ENCODE data around the gene ANTXR1. TPM values are rescaled to one million over a fixed set of nuclear protein-coding genes. Genes with fewer than 3 reads are reported as not detected.

Gene ANTXR1
- total RNA-seq, 1 experiment from 2014 or later: 33.1 TPM

DNA sequence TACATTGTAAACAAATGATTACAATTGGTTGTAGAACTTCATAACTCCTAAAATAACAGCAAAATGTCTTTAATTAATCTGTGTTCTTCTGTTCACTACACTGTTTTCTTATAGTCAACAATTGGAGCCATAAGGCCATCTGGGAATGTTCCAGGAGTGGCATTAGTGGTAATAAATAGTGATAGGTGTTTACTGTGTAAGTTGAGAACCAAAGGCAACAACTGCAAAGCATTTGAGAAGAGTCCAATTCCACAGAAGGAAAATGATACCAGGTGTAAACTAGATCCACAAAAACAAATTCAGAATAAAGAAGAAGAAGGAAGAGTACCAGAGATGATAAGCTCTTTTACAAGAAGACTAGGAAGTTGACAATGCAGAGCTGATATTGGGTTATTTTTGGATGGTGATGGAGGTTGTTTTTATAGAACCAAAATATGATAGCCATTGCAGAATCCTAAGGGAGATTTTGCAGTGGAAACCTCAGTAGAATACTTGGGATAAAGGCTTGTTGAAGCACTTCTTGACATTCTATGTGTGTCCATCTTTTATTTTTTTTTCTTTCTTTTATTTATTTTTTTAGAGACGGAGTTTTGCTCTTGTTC is 52.9 kb downstream of the ANTXR1 start:
- TF ChIP-seq, protein P1, sequence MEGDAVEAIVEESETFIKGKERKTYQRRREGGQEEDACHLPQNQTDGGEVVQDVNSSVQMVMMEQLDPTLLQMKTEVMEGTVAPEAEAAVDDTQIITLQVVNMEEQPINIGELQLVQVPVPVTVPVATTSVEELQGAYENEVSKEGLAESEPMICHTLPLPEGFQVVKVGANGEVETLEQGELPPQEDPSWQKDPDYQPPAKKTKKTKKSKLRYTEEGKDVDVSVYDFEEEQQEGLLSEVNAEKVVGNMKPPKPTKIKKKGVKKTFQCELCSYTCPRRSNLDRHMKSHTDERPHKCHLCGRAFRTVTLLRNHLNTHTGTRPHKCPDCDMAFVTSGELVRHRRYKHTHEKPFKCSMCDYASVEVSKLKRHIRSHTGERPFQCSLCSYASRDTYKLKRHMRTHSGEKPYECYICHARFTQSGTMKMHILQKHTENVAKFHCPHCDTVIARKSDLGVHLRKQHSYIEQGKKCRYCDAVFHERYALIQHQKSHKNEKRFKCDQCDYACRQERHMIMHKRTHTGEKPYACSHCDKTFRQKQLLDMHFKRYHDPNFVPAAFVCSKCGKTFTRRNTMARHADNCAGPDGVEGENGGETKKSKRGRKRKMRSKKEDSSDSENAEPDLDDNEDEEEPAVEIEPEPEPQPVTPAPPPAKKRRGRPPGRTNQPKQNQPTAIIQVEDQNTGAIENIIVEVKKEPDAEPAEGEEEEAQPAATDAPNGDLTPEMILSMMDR (IDR thresholded peaks at IDR 0.05; ENCODE audit: unreplicated experiment): no peak
- Mint-ChIP-seq H3K4me1 (ENCODE audit: insufficient read depth, unreplicated experiment) (peaks cover 24% of the 10 kb centered on the region), H3K27me3 (ENCODE audit: insufficient read depth, unreplicated experiment) (no peaks in the 10 kb centered on the region), H3K27ac (ENCODE audit: low read depth, unreplicated experiment) (no peak overlapping the region), H3K36me3 (ENCODE audit: insufficient read depth, unreplicated experiment) (no peaks in the 10 kb centered on the region), H3K4me3 (ENCODE audit: unreplicated experiment) (no peak overlapping the region), H3K9me3 (ENCODE audit: unreplicated experiment) (peaks cover 4% of the 10 kb centered on the region)
- CTCF ChIA-PET: interaction anchor here (0.7 kb wide), 1 partner anchor 141 kb away, joined by 3 read pairs; no protein-coding TSS in a partner anchor
- POLR2A ChIA-PET: interaction anchor here (0.6 kb wide), 1 partner anchor 70 kb away, joined by 3 read pairs; no protein-coding TSS in a partner anchor
- intact Hi-C loops (cut with micrococcal nuclease): no loop called here
- BruUV-seq (replicated peaks): no TSS peak
- DNase-seq (ENCODE audit: unreplicated experiment): no peak

DNA sequence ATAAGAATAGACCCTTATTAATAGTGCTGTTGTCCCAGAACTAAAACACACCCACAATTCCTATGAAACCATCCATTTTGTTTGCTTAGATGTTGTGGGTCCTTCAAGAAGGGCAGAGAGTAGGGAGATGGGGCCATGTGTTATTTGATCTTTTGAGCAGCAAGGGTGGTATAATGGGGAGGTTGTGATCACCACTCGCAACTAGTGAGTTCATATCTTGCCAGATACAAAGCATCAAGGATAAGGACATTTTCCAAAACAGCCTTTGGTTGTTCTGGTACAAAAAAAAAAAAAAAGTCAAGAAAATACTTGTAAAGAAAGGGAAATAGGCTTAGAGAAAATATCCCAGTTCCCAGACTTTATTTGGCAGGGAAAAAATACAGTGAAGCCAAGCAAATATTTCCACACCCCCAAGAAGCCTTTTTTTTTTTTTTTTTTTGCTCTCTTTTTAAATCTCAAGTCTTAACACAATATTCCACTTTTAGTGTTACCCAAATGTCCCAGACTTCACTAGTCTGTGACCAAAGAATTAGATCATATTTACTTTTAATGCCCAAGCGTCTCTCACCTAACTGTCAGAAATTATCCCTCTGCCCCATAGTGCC is 54.1 kb downstream of the ANTXR1 start:
- no peak overlapping the region for H3K4me3 Mint-ChIP-seq (ENCODE audit: unreplicated experiment)
- BruUV-seq (replicated peaks): no TSS peak
- ChIA-PET CTCF (no interaction called here), POLR2A (no interaction called here)
- no peak overlapping the region for H3K27ac Mint-ChIP-seq (ENCODE audit: low read depth, unreplicated experiment)
- peaks cover 4% of the 10 kb centered on the region for H3K9me3 Mint-ChIP-seq (ENCODE audit: unreplicated experiment)
- TF ChIP-seq, protein P1 (IDR thresholded peaks at IDR 0.05; ENCODE audit: unreplicated experiment): no peak
- no peaks in the 10 kb centered on the region for H3K27me3 Mint-ChIP-seq (ENCODE audit: insufficient read depth, unreplicated experiment)
- peaks cover 15% of the 10 kb centered on the region for H3K4me1 Mint-ChIP-seq (ENCODE audit: insufficient read depth, unreplicated experiment)
- DNase-seq (ENCODE audit: unreplicated experiment): no peak
- intact Hi-C loops (cut with micrococcal nuclease): no loop called here
- no peaks in the 10 kb centered on the region for H3K36me3 Mint-ChIP-seq (ENCODE audit: insufficient read depth, unreplicated experiment)

DNA sequence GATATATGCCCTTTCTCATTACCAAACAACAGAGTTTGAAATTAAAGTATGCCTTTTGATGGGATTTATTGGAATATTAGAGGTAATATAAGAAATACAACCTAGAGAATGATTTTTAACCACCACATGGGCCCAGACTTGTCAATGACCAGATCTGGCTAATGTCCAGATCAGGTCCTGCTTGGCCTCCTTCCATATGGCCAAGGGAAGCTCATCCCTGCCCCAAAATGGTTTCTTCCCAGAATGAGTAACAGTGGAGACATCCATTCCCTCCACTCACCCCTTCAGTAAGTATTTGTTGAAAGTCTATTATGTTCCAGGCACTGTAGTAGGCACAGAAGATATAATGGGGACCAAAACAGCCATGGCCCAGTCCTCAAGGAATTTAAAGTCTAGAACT is 54.9 kb downstream of the ANTXR1 start:
- Mint-ChIP-seq H3K27me3 (ENCODE audit: insufficient read depth, unreplicated experiment) (no peaks in the 10 kb centered on the region), H3K27ac (ENCODE audit: low read depth, unreplicated experiment) (no peak overlapping the region), H3K4me1 (ENCODE audit: insufficient read depth, unreplicated experiment) (peaks cover 8% of the 10 kb centered on the region), H3K9me3 (ENCODE audit: unreplicated experiment) (peaks cover 4% of the 10 kb centered on the region), H3K4me3 (ENCODE audit: unreplicated experiment) (no peak overlapping the region), H3K36me3 (ENCODE audit: insufficient read depth, unreplicated experiment) (no peaks in the 10 kb centered on the region)
- TF ChIP-seq, protein P1 (IDR thresholded peaks at IDR 0.05; ENCODE audit: unreplicated experiment): no peak
- BruUV-seq (replicated peaks): no TSS peak
- POLR2A ChIA-PET: interaction anchor here (0.9 kb wide), 1 partner anchor 10 kb away, joined by 4 read pairs; no protein-coding TSS in a partner anchor
- intact Hi-C loops (cut with micrococcal nuclease): no loop called here
- peak; percentile 68 for DNase-seq (ENCODE audit: unreplicated experiment)
- CTCF ChIA-PET: interaction anchor here (0.7 kb wide), 1 partner anchor 349 kb away, joined by 3 read pairs; no protein-coding TSS in a partner anchor

DNA sequence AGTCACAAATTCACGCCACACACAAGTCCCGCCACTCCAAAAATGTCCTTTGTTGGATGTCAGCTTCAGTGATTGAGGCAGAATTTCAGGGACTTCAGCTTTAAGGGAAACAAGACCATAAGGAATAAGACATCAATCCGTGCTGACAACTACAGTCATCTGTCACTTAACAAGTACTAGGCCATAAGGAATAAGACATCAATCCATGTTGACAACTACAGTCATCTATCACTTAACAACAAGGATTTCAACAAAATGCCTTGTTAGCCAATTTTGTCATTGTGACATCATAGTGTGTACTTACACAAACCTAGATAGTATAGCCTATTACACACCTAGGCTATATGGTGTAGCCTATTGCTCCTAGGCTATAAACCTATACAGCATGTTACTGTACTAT is 58.0 kb downstream of the ANTXR1 start:
- no TSS peak for BruUV-seq (replicated peaks)
- H3K4me3 Mint-ChIP-seq (ENCODE audit: unreplicated experiment): no peak overlapping the region
- DNase-seq (ENCODE audit: unreplicated experiment): no peak
- H3K27ac Mint-ChIP-seq (ENCODE audit: low read depth, unreplicated experiment): no peak overlapping the region
- peaks cover 8% of the 10 kb centered on the region for H3K4me1 Mint-ChIP-seq (ENCODE audit: insufficient read depth, unreplicated experiment)
- intact Hi-C loops (cut with micrococcal nuclease): no loop called here
- no peaks in the 10 kb centered on the region for H3K27me3 Mint-ChIP-seq (ENCODE audit: insufficient read depth, unreplicated experiment)
- ChIA-PET CTCF (no interaction called here), POLR2A (interaction anchor here (0.5 to 0.9 kb wide), 2 partner anchors 9 to 49 kb away, joined by 3 to 4 read pairs; no protein-coding TSS in a partner anchor)
- TF ChIP-seq, protein P1 (IDR thresholded peaks at IDR 0.05; ENCODE audit: unreplicated experiment): no peak
- H3K36me3 Mint-ChIP-seq (ENCODE audit: insufficient read depth, unreplicated experiment): no peaks in the 10 kb centered on the region
- H3K9me3 Mint-ChIP-seq (ENCODE audit: unreplicated experiment): no peaks in the 10 kb centered on the region
